Inflammatory macrophage (primary cell): ENCODE data around the gene PEX5L.
"Not testable (repeated sequence)": the region's sequence is repeated elsewhere in the genome, so short reads cannot be mapped to it uniquely, and the experiment has no call there.

Experiments
- DNase-seq, 2 donors: peaks; one replicate each; pipeline ENCODE4 v3.0.0-alpha.2; 2020 to 2022
- total RNA-seq, 18 experiments: gene quantifications; one replicate each; lab custom pipeline; 2026; ENCODE audit warnings: mixed read lengths in 6 of 18, inconsistent platforms in 2 of 18; lab: John Stamatoyannopoulos, UW

Gene PEX5L, protein sequence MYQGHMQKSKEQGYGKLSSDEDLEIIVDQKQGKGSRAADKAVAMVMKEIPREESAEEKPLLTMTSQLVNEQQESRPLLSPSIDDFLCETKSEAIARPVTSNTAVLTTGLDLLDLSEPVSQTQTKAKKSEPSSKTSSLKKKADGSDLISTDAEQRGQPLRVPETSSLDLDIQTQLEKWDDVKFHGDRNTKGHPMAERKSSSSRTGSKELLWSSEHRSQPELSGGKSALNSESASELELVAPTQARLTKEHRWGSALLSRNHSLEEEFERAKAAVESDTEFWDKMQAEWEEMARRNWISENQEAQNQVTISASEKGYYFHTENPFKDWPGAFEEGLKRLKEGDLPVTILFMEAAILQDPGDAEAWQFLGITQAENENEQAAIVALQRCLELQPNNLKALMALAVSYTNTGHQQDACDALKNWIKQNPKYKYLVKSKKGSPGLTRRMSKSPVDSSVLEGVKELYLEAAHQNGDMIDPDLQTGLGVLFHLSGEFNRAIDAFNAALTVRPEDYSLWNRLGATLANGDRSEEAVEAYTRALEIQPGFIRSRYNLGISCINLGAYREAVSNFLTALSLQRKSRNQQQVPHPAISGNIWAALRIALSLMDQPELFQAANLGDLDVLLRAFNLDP
- 0 to 0.89 (median 0.05) reads per million in 18 experiments for total RNA-seq

DNA sequence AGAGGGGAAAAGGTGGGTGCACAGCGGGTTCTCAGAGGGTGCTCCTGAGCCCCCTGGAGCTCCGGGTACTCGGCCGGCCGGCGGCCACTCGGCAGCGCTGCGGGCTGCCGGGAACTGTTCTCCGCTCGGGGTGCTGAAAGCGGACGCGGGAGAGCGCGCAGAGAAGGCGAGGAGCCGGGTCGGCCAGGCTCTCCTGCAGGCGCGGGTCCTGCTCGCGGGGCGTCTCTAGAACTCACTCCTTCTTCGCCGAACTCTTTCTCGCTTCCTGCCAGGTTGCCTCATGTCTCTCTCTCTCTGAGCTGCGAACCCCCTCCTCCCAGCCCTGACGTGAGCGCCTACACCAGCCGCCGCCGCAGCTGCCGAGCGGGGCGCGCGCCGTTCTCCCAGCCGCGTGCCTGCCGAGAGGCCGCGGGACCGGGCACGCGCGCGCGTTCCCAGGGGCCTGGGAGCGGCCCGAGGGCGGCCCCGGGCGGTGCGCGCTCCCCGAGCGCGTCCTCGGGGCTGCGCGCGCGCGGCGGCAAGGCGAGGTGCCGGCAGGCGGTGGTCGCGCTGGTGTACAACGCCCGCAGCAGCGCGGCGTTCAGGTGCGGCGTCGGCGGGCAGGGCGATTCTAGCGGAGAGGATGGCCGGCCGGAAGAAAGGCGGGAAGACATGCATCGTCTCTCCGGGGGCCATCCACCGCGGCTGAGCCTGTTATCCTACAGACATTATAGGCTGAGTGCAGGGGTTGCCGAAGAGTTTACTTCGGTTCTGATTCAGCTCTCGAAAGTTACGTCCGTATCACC, at the start of gene PEX5L:
Gene PEX5L (minus strand): TSS at position 267 of the 785 bp plus-strand sequence. CDS start 338 bp downstream, outside the sequence.
- DNase-seq = peak; percentile 20 to 26

DNA sequence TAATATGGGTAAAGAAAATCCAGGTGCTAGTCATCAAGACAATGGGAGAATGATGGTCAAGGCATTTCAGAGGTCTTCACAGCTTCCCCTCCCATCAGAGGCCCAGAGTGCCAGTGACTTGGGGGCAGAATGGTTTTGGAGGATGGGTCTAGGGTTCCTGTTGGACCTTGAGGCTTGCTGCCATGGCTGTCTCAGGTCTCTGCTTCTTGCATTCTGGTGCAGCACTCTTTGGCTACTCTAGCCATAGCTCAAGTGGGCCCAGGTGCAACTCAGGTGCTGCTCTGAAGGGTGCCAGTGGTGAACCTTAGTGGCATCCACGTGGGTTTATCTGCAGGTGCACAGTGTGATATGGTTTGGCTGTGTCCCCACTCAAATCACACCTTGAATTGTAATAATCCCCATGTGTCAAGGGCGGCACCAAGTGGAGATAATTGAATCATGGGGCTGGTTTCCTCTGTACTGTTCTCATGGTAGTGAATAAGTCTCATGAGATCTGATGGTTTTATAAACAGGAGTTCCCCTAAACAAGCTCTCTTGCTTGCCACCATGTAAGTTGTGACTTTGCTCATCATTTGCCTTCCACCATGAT, 48.5 kb upstream of the PEX5L start:
- no peak for DNase-seq

DNA sequence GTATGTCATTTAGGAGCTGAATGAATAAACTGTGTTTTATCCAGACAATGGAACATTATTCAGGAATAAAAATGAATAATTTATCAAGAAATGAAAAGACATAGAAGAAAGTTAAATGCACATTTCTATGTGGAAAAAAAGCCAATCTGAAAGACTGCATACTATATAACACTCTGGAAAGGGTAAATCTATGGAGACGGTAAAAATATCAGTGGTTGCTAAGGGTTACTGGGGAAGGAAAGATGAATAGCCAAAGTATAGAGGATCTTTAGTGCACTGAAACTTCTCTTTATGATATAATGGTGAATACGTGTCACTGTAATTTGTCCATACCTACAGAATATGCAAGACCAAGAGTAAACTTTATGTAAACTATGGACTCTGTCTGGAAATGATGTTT, 46.0 kb upstream of the PEX5L start:
- DNase-seq = no peak

DNA sequence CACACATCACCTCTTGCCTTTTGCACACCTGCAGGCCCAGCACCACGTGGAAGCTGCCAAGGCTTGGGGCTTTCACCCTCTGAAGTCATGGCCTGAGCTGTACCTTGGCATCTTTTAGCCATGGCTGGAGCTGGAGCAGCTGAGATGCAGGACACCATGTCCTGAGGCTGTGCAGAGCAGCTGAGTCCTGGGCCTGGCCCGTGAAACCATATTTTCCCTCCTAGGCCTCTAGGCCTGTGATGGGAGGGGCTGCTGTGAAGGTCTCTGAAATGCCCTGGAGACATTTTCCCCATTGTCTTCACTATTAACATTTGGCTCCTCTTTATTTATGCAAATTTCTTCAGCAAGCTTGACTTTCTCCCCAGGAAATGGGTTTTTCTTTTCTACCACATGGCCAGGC, 41.9 kb upstream of the PEX5L start:
- no peak for DNase-seq

DNA sequence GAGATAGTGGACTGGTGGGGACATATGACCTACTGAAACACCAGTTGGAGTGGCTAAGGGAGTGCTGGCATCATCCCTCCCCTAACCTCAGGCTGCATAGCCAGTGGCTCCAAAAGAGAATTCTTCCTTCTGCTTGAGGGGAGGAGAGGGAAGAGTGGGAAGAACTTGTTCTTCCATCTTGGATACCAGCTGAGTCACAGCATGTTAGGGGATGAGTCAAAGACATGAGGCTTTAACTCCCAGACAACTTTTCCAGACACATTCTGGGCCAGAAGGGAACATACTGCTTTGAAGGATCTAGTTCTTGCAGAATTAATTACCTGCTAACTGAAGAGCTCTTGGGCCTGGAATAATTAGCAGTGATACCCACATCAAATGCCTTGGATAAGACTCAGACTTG, 36.8 kb upstream of the PEX5L start:
- no peak for DNase-seq

DNA sequence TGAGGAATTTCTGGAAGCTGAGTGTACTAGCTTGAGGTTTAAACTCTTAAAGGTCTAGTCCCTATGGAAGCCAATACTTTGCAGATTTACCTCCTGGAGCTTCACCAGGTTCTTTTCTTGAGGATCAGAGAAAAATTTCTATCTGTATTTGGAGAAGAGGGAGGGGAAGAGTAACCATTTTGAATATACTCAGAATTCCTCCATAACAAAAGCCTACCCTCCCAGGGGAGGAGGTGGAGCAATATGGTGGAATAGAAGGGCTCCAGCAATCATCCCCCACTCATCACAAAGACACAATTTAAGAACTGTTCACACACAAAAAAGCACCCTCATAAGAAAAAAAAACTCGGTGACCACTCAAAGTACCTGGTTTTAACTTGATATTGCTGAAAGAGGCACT, 36.0 kb upstream of the PEX5L start:
- DNase-seq = no peak

DNA sequence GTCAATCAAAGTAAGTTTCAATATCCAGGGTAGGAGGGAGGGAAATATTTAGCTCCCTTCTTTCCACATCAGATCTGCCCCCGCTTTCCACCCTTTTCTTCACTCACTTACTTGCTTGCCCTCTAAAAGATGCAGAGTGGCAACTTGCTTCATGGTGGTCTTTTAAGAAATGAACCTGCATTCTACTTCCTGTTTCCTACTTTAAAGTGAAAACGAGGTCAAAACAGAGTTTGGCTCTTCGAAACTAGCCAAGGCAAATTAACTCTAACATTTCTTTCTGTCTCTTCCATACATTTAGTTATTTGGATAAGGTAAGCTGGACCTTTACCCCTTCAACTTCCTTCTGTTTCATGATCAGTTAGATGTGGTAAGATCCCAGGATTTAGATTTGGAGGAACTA, 34.2 kb upstream of the PEX5L start:
- no peak for DNase-seq

DNA sequence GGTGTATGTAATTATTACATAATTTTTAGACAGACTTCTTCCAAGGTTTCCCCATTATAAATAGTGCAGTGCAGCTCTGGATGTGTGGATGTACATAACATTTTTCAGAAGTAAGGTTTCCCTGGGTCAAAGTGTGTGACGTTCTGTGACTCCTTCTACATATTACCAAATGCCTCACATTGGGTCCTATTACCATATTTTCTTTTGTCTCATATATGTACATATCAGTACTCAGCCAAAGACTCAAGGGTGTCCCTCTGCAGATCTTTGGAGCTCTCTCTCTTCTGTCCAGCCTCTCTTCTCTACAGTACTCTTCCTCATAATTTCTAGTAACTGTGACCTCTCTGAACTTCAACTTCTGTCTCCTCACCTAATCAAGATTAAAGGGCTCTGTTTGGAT, 31.3 kb upstream of the PEX5L start:
- DNase-seq = no peak

DNA sequence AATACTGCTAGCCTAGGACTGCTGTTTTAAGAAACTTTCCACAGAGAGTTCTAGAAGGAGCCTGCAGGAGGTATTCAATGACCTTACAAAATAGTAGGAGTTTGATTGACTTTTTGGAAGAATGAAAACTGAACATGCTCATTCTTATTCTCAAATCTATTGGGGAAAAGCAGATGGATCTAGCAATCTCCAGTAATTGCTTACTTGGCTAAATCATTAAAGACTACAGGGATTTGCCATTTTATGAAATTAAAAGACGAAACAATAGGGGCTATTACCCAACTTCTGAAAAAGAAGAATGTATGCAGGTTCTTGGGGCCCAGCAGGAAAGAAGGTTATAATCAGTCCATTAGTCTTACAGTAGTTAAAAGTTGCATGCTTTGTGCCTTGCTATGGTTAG, 29.9 kb upstream of the PEX5L start:
- DNase-seq = no peak

DNA sequence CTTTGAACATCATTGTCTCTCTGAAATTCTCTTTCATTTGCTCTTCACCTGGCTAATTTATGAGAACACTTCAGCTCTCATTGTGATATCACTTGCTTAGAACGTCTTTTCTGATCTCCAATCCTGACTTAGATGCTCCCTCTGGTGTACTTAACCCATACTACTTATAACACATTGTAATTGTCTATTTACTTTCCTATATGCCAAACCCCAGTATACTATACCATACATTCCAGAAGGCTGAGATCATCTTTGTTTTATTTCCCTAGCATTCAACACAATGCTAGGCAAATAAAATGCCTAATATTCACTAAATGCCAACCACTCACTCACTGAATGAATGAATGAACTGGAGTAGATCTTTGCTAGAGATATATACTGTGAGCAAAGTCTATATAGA, 27.0 kb upstream of the PEX5L start:
- DNase-seq = no peak

DNA sequence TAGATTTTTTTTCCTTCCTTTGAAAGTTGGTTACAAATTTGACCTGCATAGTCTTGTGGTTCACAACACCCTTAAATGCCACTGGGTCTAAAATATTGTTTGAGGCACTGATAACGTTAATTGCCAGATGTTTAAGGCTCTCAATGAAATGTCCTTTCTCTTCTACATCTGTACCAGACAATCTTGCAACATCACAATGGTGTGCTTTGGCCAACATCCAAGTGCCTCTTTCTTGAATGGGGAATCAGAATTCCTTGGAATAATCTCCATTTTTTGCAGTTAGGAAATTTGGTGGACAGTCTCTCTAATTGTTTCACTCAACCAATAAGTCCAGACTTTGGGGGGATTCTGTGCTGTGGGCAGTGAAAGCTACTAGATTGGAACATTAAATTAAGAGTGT, 26.0 kb upstream of the PEX5L start:
- DNase-seq = no peak

DNA sequence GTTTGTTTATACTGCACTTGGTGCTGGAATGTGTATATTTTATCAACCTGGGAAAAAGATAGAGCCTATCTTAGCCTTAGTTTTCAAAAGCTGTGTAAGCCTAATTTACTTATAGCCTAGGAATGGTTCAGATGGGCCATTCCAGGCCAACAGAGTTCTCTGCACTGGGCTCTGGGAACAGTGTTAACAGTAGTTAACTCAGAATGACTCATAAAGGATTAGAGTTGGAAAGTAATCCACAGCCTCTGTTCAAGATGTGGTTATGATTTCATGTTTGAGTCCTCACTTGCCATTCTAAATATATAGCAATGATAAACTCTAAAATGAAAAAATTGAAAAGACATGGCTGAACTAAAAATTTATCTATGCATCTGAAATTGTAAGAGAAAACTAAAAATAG, 22.6 kb upstream of the PEX5L start:
- DNase-seq = no peak

DNA sequence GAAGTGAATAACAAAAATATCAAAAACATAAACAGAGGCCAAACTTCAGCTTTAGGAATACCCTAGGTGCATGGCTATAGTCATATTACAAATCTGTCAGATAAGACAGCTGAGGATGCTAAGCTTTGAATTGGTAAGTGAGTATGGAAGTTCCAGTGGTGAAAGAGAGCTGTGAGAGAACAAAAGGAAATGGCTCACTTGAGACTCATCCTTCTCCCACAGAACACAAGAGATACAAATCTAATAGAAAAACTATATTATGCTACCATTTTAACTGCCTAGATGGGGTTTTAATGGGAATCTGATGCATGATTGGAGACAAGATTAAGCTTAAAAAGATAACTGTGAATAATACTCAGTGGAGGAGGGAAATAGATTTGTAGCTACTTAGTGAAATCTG, 21.5 kb upstream of the PEX5L start:
- no peak for DNase-seq

DNA sequence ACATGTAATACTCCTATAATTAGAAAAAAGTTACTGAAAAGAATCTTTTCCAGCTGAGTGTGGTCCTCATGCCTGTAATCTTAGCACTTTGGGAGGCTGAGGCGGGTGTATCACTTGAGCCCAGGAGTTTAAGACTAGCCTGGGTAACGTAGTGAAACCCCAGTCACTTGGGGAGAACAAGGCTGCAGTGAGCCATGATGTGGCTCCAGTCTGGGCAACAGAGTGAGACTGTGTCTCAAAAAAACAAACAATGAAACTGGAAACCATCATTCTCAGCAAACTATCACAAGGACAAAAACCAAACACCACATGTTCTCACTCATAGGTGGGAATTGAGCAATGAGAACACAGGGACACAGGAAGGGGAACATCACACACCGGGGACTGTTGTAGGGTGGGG, 18.9 kb upstream of the PEX5L start:
- DNase-seq = not testable (repeated sequence)

DNA sequence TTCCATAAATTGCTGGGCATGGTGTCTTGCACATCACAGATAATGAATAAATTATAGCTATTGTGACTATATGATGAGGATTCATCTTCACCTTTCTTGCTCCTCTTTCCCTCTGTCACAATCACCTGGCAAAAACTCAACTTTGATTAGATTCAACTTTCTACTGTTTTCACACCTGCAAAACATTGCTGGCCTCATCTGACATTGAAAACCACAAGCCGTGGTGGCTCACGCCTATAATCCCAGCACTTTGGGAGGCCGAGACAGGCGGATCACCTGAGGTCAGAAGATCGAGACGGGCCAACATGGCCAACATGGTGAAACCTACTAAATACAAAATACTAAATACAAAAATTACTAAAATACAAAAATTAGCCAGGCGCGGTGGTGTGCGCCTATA, 12.7 kb upstream of the PEX5L start:
- no peak for DNase-seq

DNA sequence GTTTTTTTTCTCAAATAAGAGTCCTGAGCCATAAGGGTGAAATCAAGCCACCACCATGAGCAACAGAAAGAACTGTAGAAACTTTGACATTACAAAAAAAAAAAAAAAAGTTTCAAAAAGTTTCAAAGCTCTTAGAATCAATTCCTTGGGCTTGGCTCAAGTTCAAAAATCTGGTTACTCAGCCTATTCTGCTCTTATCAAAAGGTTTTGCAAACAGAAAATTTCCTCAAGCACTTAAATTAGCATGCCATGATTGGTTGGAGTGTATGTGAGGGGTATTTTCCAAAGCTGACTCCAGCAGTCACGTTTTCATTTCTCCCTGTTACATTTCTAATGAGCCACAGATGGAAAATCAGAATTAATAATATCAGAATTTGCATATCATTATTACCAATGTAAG, 12.1 kb upstream of the PEX5L start:
- no peak for DNase-seq

DNA sequence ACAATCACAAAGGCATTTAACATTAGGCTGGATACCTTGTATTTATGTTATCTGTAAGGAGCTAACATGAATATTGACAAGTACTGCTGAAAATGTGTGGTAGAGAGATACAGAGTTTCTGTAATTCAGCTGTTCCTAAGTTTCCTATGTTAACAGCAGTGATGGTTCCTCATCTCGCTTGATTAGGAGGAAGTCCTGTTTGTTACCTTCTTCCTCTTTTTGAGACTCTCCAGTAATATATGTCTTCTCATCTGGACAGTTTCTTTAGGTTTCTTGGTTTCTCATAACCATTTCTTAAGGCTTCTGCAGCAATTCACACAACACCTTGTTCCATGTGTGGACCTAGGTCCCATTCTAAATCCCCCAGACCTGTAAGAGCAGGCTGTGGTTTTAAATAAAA, 11.4 kb upstream of the PEX5L start:
- DNase-seq = peak; percentile 30 to 46

DNA sequence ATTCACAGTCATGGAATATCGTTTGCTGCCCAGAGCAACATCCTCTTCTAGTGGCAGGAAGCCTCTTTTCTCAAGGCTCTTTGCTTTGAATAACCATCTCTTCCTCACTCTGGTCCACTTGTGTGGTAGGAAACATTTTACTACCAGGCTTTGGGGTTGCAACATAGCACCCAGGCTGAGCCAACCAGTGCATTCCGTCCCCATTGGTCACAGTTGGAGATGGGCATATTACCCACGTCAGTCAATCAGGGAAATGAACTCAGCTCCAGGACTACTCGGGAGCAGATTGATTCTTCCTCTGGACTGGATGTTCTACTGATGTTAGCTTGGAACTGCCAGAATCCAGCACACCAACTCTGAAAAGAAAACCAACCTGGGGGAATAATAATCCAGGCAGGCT, 4.2 kb upstream of the PEX5L start:
- DNase-seq = no peak

DNA sequence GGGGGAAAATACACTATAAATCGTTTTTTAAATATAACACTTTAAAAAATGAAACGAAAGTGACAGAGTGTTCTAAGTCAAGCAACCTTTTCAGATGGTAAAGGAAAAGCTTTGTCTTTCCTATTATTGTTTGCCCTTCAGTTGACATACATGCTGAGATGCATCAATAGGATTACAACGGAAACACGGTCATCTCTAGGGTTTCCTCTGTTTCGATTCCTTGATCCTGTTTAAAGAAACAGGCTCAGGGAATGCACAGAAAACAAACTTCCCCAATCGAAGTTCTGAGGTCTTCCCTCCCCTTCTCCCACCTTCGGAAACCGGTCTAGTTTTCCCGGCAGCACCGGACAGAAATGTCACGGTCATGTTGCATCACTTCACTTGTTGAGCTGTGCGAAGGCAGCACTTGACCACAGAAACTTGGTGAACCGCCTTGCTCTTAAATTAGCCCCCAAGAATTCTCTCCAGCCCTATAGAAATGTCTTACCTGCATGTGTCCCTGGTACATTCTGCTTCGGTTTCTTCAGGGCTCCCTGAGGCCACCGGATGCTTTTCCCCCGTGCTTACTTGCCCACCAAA, 556 bp downstream of the PEX5L start:
- DNase-seq = no peak

DNA sequence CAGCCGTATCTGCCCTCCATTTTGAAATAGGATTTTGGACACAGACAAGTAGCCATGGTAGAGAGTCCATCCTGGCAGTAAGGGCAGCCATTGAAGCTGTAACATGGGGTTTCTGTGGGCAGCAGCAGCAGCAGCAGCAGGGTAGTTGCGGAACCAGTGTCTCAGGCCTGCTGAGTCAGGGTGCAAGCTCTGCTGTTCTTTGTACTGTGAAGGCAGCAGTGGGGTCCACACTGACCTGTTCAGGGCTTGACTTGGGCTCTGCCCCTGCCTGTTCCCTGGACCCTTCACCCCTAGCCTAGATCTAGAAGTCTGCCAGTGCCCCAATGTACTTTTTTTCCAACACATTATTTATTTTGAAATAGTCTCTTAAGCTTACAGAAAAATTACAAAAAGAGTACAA, 9.7 kb downstream of the PEX5L start:
- no peak for DNase-seq

DNA sequence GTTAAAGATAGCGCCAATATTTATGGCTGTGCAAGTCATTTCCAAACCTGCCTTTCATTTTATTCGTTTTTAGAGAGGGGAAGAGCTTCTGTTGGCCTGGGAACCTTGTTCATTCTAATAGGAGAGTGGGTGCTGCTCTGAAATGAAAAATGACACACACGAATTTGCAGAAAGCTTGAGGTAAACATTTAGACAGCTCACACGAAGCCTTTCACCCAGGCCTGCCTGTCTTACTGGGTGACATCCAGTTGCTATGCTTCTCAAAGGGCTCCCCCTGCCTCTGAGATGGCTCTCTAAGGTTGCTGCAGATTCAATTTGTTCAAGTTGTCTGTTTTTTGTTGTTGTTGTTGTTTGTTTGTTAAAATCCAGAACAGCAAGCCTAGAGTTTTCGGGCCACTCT, 18.2 kb downstream of the PEX5L start:
- no peak for DNase-seq

DNA sequence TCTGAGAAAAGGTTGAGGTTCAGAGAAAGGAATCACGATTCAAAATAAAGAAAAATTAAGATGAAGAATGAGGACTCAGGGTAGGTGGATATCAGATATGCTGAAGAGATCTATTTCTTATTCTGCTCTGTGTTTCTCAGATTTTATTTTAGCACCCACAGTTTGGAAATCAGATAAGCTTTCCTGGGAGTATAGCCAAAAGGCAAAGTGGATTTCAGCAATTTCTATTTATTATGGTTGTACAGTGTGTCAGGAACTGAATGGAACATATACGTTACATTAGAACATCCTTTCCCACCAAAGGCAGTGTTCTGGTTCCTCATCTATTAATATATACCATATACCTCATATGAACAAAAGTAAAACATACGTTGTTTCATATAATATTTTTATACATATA, 18.9 kb downstream of the PEX5L start:
- DNase-seq = no peak

DNA sequence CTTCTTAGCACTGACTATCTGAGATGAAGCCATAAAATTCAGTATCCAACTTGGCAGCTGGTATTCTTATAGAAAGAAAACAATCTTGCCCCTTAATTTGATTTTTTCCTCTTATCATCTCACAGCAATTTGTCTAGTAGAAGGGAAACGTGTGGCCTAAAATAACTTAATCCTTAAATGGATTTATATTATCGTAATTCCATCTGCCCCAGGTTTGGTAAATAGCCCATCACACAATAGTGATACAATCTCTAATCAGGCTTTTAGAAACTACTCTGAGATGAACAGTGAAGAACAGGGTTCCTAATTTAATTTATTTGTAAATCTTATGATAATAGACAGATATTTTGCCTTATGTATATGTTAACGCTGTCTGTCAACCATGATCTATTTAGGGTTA, 24.8 kb downstream of the PEX5L start:
- no peak for DNase-seq
